ENCODE measurements around the gene PIWIL4. TPM values are rescaled to one million over a fixed set of nuclear protein-coding genes. Genes with fewer than 3 reads are reported as not detected.
A peak's percentile ranks its signal among the peaks of the same experiment; 100 is the strongest.

The PIWIL4 gene
- total RNA-seq, 1 experiment from 2014 or later = 3.4 TPM

- H3K4me3 ChIP-seq (ENCODE audit: low read depth, low read length) = no peak overlapping the region
- no peaks in the 10 kb centered on the region for H3K27me3 ChIP-seq (replicated peaks; ENCODE audit: control insufficient read depth, insufficient read depth, low read length)
- Mint-ChIP-seq H3K36me3 (ENCODE audit: insufficient read depth, unreplicated experiment) (peaks cover 6% of the 10 kb centered on the region), H3K9me3 (ENCODE audit: unreplicated experiment) (no peaks in the 10 kb centered on the region), H3K4me3 (ENCODE audit: unreplicated experiment) (no peak overlapping the region), H3K4me1 (ENCODE audit: low read depth, unreplicated experiment) (peaks cover 30% of the 10 kb centered on the region), H3K27me3 (ENCODE audit: insufficient read depth, unreplicated experiment) (no peaks in the 10 kb centered on the region), H3K27ac (ENCODE audit: unreplicated experiment) (no peak overlapping the region)
- intact Hi-C loops (cut with micrococcal nuclease; ENCODE audit: unreplicated experiment) = no loop called here
- H3K9me3 ChIP-seq = no peaks in the 10 kb centered on the region
- peaks cover 22% of the 10 kb centered on the region for H3K4me1 ChIP-seq
- TF ChIP-seq CTCF (IDR thresholded peaks at IDR 0.05; ENCODE audit: insufficient read depth in 1 of 2, low read depth in 1 of 2, low read length in 1 of 2, severe bottlenecking in 1 of 2, unreplicated experiment in 1 of 2) = no peak
- BruUV-seq (replicated peaks) = no TSS peak
- ChIA-PET CTCF (no interaction called here), POLR2A (no interaction called here)
- no peak for DNase-seq
- no peaks in the 10 kb centered on the region for H3K36me3 ChIP-seq (ENCODE audit: control insufficient read depth, insufficient read depth, low read length)
These were observed 25.9 kb downstream of the PIWIL4 start for GRCh38 chr11:94593030-94593429.

GRCh38 chr11:94595076-94595475, 27.9 kb downstream of the PIWIL4 start:
- Mint-ChIP-seq H3K9me3 (ENCODE audit: unreplicated experiment) (peaks cover 8% of the 10 kb centered on the region), H3K36me3 (ENCODE audit: insufficient read depth, unreplicated experiment) (no peaks in the 10 kb centered on the region), H3K27me3 (ENCODE audit: insufficient read depth, unreplicated experiment) (no peaks in the 10 kb centered on the region), H3K27ac (ENCODE audit: unreplicated experiment) (no peak overlapping the region), H3K4me3 (ENCODE audit: unreplicated experiment) (no peak overlapping the region), H3K4me1 (ENCODE audit: low read depth, unreplicated experiment) (peaks cover 10% of the 10 kb centered on the region)
- no peak overlapping the region for H3K4me3 ChIP-seq (ENCODE audit: low read depth, low read length)
- TF ChIP-seq CTCF (IDR thresholded peaks at IDR 0.05; ENCODE audit: insufficient read depth in 1 of 2, low read depth in 1 of 2, low read length in 1 of 2, severe bottlenecking in 1 of 2, unreplicated experiment in 1 of 2) = no peak
- BruUV-seq (replicated peaks) = no TSS peak
- H3K27me3 ChIP-seq (replicated peaks; ENCODE audit: control insufficient read depth, insufficient read depth, low read length) = no peaks in the 10 kb centered on the region
- no peak for DNase-seq
- intact Hi-C loops (cut with micrococcal nuclease; ENCODE audit: unreplicated experiment) = no loop called here
- ChIA-PET CTCF (interaction anchor here (0.6 to 4.3 kb wide), 3 partner anchors 73 to 192 kb away, joined by 3 to 19 read pairs (median 7); no protein-coding TSS in a partner anchor), POLR2A (no interaction called here)
- H3K4me1 ChIP-seq = peaks cover 1% of the 10 kb centered on the region
- no peaks in the 10 kb centered on the region; the same call in 1 of the 2 replicates for H3K36me3 ChIP-seq (ENCODE audit: control insufficient read depth, insufficient read depth, low read length)
- no peaks in the 10 kb centered on the region for H3K9me3 ChIP-seq

GRCh38 chr11:94597896-94598295, 30.7 kb downstream of the PIWIL4 start:
- Mint-ChIP-seq H3K9me3 (ENCODE audit: unreplicated experiment) (peaks cover 15% of the 10 kb centered on the region), H3K27me3 (ENCODE audit: insufficient read depth, unreplicated experiment) (no peaks in the 10 kb centered on the region), H3K4me1 (ENCODE audit: low read depth, unreplicated experiment) (peaks cover 5% of the 10 kb centered on the region), H3K36me3 (ENCODE audit: insufficient read depth, unreplicated experiment) (peaks cover 2% of the 10 kb centered on the region), H3K27ac (ENCODE audit: unreplicated experiment) (no peak overlapping the region), H3K4me3 (ENCODE audit: unreplicated experiment) (no peak overlapping the region)
- ChIA-PET POLR2A (no interaction called here), CTCF (interaction anchor here (0.6 to 4.3 kb wide), 3 partner anchors 32 to 78 kb away, joined by 3 to 19 read pairs (median 4); no protein-coding TSS in a partner anchor)
- Histone ChIP-seq H3K27me3 (replicated peaks; ENCODE audit: control insufficient read depth, insufficient read depth, low read length) (no peaks in the 10 kb centered on the region), H3K4me1 (peaks cover 7% of the 10 kb centered on the region), H3K4me3 (ENCODE audit: low read depth, low read length) (no peak overlapping the region), H3K36me3 (ENCODE audit: control insufficient read depth, insufficient read depth, low read length) (no peaks in the 10 kb centered on the region; the same call in 1 of the 2 replicates), H3K9me3 (no peaks in the 10 kb centered on the region)
- DNase-seq = peak in 1 of 2 experiments; percentile 57
- intact Hi-C loops (cut with micrococcal nuclease; ENCODE audit: unreplicated experiment) = loop anchor here (1.0 kb wide), 3 partner anchors 10 to 79 kb away; partner anchors contain the start of gene FUT4
- no TSS peak for BruUV-seq (replicated peaks)
- TF ChIP-seq CTCF (IDR thresholded peaks at IDR 0.05; ENCODE audit: insufficient read depth in 1 of 2, low read depth in 1 of 2, low read length in 1 of 2, severe bottlenecking in 1 of 2, unreplicated experiment in 1 of 2) = peak; percentile 20 to 57

Measured in Caco-2 (cell line).